HG03280 (cell line): ENCODE results near the gene C14orf119.

Experiments used
- ATAC-seq: cut with Tn5 transposase; IDR thresholded peaks from one replicate; pipeline ENCODE4 v1.9.1; 2021; ENCODE audit warnings: mild to moderate bottlenecking, moderate library complexity; ENCODE audit not compliant: unreplicated experiment

Gene C14orf119

DNA sequence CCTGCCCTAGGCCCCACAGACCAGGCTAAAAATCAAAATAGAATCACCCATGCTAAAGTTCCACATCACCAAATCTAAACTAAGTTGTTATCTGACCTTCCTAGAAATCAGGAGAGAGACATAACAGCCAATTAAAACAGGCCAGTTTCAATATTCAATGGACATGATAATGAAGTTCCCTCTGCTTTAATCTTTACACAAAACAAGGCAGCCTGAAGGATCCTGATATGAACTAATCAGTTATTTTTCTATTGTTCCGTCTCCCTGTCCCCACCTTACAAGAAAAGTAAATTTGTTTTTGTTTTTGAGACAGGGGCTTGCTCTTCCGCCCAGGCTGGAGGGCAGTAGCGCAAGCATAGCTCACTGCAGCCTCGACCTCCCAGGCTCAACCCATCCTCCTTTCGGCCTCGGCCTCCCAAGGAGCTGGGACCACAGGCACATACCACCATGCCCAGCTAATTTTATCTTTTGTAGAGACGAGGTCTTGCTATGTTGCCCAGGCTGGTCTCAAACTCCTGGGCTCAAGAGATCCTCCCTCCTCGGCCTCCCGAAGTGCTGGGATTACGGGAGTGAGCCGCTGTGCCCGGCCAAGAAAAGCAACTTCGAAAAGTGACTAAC, 29.1 kb downstream of the C14orf119 start:
- no peak for ATAC-seq

DNA sequence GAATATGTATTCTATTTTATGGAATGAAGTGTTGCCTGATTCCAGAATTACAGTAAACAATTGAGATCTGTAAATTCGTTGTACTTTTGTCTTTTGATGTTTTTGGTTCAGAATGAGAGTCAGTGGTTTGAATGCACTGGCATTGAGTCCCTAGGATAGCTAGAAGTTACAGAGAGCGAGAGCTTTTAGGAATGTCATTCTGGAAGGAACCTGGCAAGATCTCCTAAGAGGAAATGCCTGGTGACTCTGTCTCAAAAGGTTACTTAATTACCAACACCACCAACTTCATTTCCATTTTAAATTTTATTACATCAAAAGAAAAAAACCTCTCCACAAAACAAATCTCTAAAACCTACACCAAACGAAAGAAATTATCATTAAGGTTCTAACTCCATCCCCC, 29.7 kb downstream of the C14orf119 start:
- ATAC-seq, result no peak

DNA sequence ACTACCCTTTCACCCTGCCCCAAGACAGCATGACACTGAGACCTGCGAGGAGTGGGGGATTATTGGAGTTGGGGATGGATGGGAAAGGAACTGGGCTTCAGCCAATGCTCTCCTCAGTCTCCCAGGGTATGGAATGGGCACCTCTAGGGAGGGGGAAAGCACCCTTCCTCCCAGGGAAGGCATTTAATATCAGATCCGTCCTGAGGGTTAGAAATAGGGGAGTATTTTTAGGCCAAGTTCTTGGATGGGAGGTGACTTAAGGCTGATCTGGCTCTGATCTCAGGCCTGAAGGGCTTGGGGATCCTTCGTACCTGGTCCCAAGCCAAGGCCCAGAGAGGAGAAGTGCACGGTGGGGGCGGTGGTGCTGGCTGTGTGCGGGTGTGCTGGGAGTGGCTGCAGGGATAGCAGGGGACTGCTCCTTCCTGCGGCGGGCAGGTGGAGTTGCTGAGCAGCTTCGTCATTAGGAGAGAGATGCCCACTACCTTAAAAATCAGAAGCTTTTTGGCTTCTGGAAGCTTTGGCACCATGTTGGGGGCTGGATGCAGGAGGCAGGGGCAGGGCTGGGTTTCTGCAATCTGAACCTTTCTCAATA, 30.7 kb downstream of the C14orf119 start:
- no peak for ATAC-seq

- ATAC-seq, result no peak
Observed at GRCh38 chr14:23126548-23127278, 31.4 kb downstream of the C14orf119 start.

DNA sequence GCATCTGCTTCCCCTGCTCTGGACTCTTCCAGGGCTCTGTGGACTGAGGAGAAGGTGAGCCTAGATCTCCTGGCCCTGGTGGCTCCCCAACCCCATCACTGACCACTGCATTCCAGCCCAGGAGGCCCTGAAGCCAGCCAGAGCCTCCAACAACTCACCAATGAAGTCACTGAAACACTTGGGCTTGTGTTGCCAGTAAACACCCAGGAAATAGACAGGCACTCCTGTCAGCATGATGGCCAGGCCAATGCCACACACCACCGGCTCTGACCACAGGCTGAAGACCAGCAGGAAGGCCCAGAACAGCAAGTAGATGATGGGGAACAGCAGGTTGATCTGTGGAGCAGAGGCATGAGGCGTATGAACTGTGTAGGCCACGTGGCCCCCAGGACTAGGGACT, 32.6 kb downstream of the C14orf119 start:
- no peak for ATAC-seq

GRCh38 chr14:23128969-23129758, 33.9 kb downstream of the C14orf119 start:
- ATAC-seq, result no peak

- ATAC-seq, result no peak
Observed at GRCh38 chr14:23129759-23130316, 34.5 kb downstream of the C14orf119 start.

DNA sequence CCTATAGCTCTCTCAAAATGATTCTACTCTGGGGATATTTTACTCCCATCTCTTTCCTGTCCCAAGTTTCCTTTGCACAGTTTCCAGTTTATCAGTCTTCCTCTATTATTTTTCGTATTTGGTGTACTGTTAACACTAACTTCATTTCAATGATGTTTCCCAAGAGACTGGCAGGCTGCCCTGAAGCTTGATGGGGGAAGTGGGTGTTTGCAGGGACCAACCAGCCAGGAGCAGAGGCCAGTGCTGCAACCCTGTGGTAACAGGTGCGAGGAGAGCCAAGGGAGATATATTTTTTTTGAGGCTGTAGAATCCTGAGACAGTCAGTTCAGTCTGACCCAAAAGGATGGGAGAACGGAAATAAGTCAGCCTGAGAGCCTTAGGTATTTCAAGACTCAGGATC, 35.6 kb downstream of the C14orf119 start:
- ATAC-seq, result no peak

GRCh38 chr14:23131482-23131881, 36.2 kb downstream of the C14orf119 start:
- ATAC-seq, result no peak

- no peak for ATAC-seq
Observed at GRCh38 chr14:23132970-23133369, 37.7 kb downstream of the C14orf119 start.

DNA sequence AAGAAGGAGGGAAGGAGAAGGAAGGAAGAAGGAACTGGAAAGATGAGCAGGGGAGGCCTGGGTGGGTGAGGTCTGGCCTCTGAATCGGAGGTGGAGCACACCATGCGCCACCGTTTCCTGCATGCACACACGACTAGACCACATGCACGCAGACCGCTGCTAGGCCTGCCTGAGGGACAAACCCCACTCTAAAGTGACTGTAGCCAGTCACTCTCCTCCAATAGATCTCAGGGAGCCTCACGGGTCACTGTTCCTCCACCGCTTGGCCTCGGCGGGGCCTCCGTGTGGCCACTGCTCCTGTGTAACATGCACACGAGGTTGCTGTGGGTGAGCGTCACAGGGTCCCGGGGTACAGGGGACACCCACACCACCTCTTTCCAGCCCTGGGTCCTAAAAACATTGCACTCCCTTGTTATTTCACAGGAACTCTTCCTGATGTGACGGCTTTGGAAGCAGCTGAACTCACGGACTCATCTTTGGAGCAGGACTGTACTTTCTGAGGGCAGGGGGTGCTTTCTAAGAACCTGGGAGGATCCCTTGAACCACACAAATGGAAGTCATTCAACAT, 41.3 kb downstream of the C14orf119 start:
- ATAC-seq, result no peak

DNA sequence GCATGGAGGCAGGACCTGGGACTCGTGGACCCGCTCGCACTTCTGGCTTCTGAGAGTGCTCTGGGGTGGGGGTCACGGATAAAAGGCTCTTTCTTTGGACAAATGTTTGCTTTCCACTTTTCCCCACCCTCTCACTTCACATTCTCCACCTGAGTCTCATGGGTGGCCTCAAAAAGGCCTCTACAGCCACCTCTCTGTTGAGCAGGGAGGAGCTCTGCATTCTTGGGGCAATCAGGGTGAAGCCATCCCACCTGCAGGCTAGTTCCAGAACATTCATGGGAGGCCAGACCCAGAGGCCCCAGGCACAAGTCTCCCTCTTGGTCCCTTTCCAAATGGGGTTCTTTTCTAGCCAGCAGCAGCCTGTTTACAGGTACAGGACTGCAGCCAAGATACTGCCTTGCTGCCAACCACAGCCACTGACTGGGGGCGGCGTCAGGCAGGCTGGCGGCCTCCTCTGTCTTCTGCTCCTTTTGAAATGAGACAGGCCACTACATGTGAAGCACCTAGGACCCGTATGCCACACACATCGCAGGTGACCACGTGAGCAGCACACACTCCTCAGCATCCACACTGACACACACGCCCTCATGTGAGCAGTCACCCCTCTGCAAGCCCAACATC, 42.0 kb downstream of the C14orf119 start:
- ATAC-seq, result no peak

GRCh38 chr14:23137813-23138535, 42.7 kb downstream of the C14orf119 start:
- no peak for ATAC-seq

- no peak for ATAC-seq
Observed at GRCh38 chr14:23139874-23140273, 44.6 kb downstream of the C14orf119 start.

GRCh38 chr14:23140371-23140770, 45.1 kb downstream of the C14orf119 start:
- ATAC-seq, result no peak

DNA sequence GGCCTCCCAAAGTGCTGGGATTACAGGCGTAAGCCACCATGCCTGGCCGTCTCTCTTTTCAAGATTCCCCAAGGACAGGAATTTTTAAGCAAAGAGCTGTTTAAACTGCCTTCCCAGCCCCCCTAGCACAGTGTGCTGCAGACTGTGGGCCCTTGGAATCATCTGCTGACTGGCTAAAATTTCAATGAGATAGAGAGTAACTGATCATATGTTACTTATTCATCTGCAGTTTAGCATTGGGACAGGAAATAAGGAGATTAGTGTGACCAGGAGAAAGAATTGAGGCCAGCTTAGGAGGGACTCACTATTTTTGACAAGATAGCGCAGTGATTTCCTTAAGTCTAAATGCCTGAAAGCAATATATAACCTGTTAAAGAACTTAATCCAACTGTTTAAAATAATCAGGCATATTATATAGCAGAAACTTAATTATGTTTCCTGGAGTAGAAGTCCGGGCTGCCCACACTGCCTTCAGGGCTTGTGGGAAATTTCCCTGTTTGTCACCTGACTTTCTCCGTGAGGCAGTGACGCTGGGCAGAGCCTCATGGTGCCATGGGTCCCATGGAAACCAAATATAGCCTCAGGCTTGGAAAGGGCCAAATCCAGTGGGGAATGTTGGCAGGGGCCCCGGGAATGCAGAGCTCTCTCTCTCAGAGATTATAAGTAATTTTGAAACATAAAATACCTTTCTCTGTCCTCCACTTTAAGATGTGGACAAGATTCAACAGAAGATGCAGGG, 46.6 kb downstream of the C14orf119 start:
- no peak for ATAC-seq

GRCh38 chr14:23142826-23143225, 47.5 kb downstream of the C14orf119 start:
- no peak for ATAC-seq

DNA sequence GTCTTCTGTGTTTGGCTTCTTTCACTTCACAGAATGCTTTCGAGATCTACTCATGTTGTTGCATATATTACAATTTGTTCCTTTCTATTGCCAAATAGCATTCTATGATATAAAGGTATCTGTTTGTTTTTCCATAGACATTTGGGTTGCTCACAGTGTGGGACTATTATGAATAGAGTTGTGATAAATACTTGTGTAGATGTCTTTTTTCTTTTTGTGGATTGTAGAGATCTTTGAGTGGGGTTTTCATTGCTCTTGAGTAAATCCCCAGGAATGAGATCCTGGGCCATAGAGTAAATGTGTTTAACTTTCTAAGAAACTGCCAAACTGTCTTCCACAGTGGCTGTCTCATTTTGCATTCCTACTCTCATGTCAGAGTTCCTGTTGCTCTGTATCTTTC, 48.6 kb downstream of the C14orf119 start:
- ATAC-seq, result no peak

- no peak for ATAC-seq
Observed at GRCh38 chr14:23145794-23146350, 50.6 kb downstream of the C14orf119 start.
